Caco-2 (cell line): ENCODE measurements around the gene NRIP1. TPM values are rescaled to one million over a fixed set of nuclear protein-coding genes. Genes with fewer than 3 reads are reported as not detected.

Experiments used
- BruUV-seq: library from RNA; stranded (reverse); fragments of 400-500 nt; replicated peaks from 2 replicates; lab custom pipeline; 2021; lab: Mats Ljungman, UMichigan
- CTCF ChIA-PET: fragments of 300-600 bp; sonication (Branson Sonifier 250); formaldehyde crosslinking; loops from one replicate; lab custom pipeline; 2022; ENCODE audit warnings: antibody characterized with exemption; lab: Charles Lee
- POLR2A ChIA-PET: fragments of 300-600 bp; sonication (Branson Sonifier 250); formaldehyde crosslinking; loops from one replicate; lab custom pipeline; 2022; ENCODE audit warnings: antibody characterized with exemption; lab: Charles Lee
- DNase-seq, 2 experiments: peaks; one replicate each; pipeline versions ENCODE4 v3.0.0 to v3.0.0-alpha.2; 2020 to 2022
- H3K27me3 ChIP-seq: replicated peaks from 2 replicates; pipeline ENCODE4 v1.6.0; 2011; ENCODE audit warnings: low read length; ENCODE audit not compliant: control insufficient read depth, insufficient read depth
- H3K36me3 ChIP-seq: 2 replicates; pipeline ENCODE4 v1.5.1; 2011; ENCODE audit warnings: low read length; ENCODE audit not compliant: control insufficient read depth, insufficient read depth
- H3K4me1 ChIP-seq: fragments of 250-450 bp; sonication (Bioruptor Pico); 2 replicates; pipeline ENCODE4 v1.5.1; 2020; ENCODE audit warnings: mild to moderate bottlenecking
- H3K4me3 ChIP-seq: 2 replicates; pipeline ENCODE4 v1.5.1; 2011; ENCODE audit warnings: low read depth, mild to moderate bottlenecking, control low read depth, low read length
- H3K9me3 ChIP-seq: fragments of 250-450 bp; sonication (Bioruptor Pico); 2 replicates; pipeline ENCODE4 v1.5.1; 2020; ENCODE audit warnings: mild to moderate bottlenecking, moderate library complexity
- H3K27ac Mint-ChIP-seq: one replicate; pipeline ENCODE4 v1.8.0; 2022; ENCODE audit warnings: mixed read lengths; ENCODE audit not compliant: unreplicated experiment
- H3K27me3 Mint-ChIP-seq: one replicate; pipeline ENCODE4 v1.8.0; 2022; ENCODE audit warnings: mixed read lengths; ENCODE audit not compliant: insufficient read depth, unreplicated experiment
- H3K36me3 Mint-ChIP-seq: one replicate; pipeline ENCODE4 v1.8.0; 2022; ENCODE audit warnings: mild to moderate bottlenecking, mixed read lengths; ENCODE audit not compliant: insufficient read depth, unreplicated experiment
- H3K4me1 Mint-ChIP-seq: one replicate; pipeline ENCODE4 v1.8.0; 2022; ENCODE audit warnings: low read depth, mixed read lengths; ENCODE audit not compliant: unreplicated experiment
- H3K4me3 Mint-ChIP-seq: one replicate; pipeline ENCODE4 v1.8.0; 2022; ENCODE audit warnings: mild to moderate bottlenecking, moderate library complexity, mixed read lengths; ENCODE audit not compliant: unreplicated experiment
- H3K9me3 Mint-ChIP-seq: one replicate; pipeline ENCODE4 v1.8.0; 2022; ENCODE audit warnings: mixed read lengths; ENCODE audit not compliant: unreplicated experiment
- intact Hi-C: fragments of 100-400 bp; cut with micrococcal nuclease; formaldehyde crosslinking; loops from one replicate; pipeline ENCODE4 v1.10.0; 2022; ENCODE audit not compliant: unreplicated experiment
- total RNA-seq: library from RNA; stranded (reverse); gene quantifications from 2 replicates; pipeline ENCODE4 v1.2.3, GENCODE V29; 2022
- TF ChIP-seq, protein P1 (sequence below), 2 experiments: fragments of 200-600 bp in 1 of 2; IDR thresholded peaks; 1 replicate in 1 of 2; 2 replicates in 1 of 2; pipeline versions ENCODE4 v1.5.1 to v1.8.0; 2011 to 2022; ENCODE audit warnings: antibody characterized with exemption in 1 of 2, control low read depth in 1 of 2, inconsistent platforms in 1 of 2, low read depth in 1 of 2, low read length in 1 of 2, mild to moderate bottlenecking in 1 of 2, moderate library complexity in 1 of 2; ENCODE audit not compliant: insufficient read depth in 1 of 2, severe bottlenecking in 1 of 2, unreplicated experiment in 1 of 2

Gene NRIP1
- total RNA-seq, 1 experiment from 2014 or later, result 28.6 TPM

DNA sequence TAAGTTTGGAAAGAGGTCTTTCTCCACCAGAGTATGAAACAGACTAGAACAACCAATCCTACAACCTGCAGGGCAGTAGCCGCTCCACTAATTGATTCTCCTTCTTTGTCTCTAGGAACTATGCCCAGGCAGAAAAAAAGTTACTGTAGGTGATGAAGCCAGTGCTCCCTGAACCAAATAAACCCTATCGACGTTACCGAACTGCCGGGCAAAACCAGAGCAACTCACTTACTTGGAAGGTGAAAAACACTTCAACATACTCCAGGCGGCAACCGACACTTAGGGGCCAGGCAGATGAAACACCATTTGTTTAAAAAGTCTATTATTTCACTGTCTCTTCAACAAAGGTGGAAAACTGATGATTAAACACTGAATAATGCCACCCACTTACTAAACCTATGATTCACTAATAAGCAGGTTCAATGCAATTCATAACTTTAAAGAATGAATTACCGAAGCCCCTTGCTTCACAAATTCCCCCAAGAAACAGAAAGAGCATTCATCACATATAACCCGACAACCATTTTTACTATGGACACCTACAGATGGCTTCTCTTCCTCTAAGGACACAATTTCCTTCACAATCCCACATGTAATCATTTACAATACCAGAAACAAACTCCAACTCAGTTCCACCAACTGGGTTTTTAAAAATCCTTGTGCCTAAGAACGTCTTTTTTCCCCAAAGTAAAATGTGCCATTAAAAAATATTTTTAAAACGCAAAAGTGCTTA, 1.6 kb downstream of the NRIP1 start:
- CTCF ChIA-PET, result no interaction called here
- H3K36me3 Mint-ChIP-seq, result peaks cover 10% of the 10 kb centered on the region
- H3K9me3 Mint-ChIP-seq, result no peaks in the 10 kb centered on the region
- BruUV-seq, result TSS peak; percentile 25
- Histone ChIP-seq H3K4me1 (peaks cover 37% of the 10 kb centered on the region), H3K4me3 (peak overlapping the region; percentile 85), H3K27me3 (no peaks in the 10 kb centered on the region), H3K9me3 (no peaks in the 10 kb centered on the region), H3K36me3 (no peaks in the 10 kb centered on the region)
- POLR2A ChIA-PET, result no interaction called here
- H3K27me3 Mint-ChIP-seq, result no peaks in the 10 kb centered on the region
- peaks cover 41% of the 10 kb centered on the region for H3K4me1 Mint-ChIP-seq
- TF ChIP-seq, protein P1, sequence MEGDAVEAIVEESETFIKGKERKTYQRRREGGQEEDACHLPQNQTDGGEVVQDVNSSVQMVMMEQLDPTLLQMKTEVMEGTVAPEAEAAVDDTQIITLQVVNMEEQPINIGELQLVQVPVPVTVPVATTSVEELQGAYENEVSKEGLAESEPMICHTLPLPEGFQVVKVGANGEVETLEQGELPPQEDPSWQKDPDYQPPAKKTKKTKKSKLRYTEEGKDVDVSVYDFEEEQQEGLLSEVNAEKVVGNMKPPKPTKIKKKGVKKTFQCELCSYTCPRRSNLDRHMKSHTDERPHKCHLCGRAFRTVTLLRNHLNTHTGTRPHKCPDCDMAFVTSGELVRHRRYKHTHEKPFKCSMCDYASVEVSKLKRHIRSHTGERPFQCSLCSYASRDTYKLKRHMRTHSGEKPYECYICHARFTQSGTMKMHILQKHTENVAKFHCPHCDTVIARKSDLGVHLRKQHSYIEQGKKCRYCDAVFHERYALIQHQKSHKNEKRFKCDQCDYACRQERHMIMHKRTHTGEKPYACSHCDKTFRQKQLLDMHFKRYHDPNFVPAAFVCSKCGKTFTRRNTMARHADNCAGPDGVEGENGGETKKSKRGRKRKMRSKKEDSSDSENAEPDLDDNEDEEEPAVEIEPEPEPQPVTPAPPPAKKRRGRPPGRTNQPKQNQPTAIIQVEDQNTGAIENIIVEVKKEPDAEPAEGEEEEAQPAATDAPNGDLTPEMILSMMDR (IDR thresholded peaks at IDR 0.05; ENCODE audit: insufficient read depth in 1 of 2, low read depth in 1 of 2, low read length in 1 of 2, severe bottlenecking in 1 of 2, unreplicated experiment in 1 of 2), result no peak
- intact Hi-C loops, result loop anchor here (5.0 kb wide), 2 partner anchors 149 to 186 kb away; no protein-coding TSS in a partner anchor
- peak overlapping the region; percentile 83 for H3K27ac Mint-ChIP-seq
- peak overlapping the region; percentile 90 for H3K4me3 Mint-ChIP-seq
- DNase-seq, result no peak

DNA sequence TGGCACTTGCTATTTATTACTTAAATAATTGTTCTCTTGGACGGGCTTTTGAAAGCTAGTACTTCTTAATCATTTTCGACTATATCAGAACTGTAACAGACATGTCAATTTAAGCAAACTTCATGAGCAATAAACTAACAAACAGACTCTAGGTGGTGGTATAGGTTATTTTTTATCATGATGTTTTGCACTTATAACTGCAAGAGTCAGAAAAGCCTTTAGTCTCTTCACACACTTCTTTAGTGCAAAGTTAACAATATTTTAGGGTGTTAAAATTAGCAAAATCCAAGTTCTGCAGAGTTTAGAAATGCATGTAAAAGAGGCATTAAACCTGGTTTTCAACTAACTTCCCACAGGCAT, 2.2 kb downstream of the NRIP1 start:
- TF ChIP-seq, protein P1 (IDR thresholded peaks at IDR 0.05; ENCODE audit: insufficient read depth in 1 of 2, low read depth in 1 of 2, low read length in 1 of 2, severe bottlenecking in 1 of 2, unreplicated experiment in 1 of 2), result no peak
- no peak for DNase-seq
- H3K27ac Mint-ChIP-seq, result peak overlapping the region; percentile 83
- ChIA-PET POLR2A (no interaction called here), CTCF (no interaction called here)
- no peaks in the 10 kb centered on the region for H3K27me3 ChIP-seq
- H3K27me3 Mint-ChIP-seq, result no peaks in the 10 kb centered on the region
- peak overlapping the region; percentile 85 for H3K4me3 ChIP-seq
- H3K9me3 ChIP-seq, result no peaks in the 10 kb centered on the region
- H3K36me3 Mint-ChIP-seq, result peaks cover 10% of the 10 kb centered on the region
- peak overlapping the region; percentile 90 for H3K4me3 Mint-ChIP-seq
- H3K9me3 Mint-ChIP-seq, result no peaks in the 10 kb centered on the region
- intact Hi-C loops, result loop anchor here (1.0 to 5.0 kb wide), 4 partner anchors 150 to 421 kb away; no protein-coding TSS in a partner anchor
- peaks cover 37% of the 10 kb centered on the region for H3K4me1 ChIP-seq
- no peaks in the 10 kb centered on the region for H3K36me3 ChIP-seq
- H3K4me1 Mint-ChIP-seq, result peaks cover 41% of the 10 kb centered on the region
- no TSS peak for BruUV-seq

DNA sequence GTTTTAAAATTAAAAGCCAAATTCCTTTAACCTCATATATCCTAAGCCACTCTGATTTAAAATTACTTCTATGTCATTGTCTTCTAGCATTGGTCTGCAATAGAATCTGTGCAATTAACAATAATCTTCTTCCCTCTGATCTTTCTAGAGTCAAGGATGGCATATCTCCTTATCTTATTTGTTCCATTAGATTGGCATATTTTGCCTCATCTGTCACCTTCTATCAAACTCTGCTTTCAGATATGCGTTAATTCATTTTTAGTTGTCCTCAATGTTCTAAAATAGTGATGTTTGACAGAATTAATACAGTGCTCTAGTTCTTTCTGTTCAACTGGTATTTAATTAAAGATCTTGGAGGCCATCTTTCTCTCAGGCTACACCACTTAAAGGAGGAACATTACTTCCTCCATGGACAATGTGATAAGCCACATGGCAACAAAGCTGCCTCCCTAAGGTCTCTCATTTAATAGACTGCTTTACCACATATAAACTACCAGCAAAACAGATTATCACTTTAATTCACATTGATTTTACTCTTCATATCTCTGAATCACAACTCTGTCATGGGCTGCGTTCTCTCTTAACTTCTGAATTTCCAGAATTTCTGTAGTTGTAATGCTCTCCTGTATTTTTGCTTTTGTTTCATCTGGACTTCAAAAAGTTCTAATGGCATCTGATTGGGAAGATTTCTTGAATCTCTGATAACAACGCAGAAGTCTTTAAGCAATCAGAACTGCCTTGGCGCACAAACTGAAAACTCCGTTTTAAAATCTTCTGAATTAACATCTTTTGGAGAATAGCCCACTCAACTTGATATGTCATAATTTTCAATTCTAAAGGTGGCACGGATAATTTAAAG, 2.8 kb downstream of the NRIP1 start:
- ChIA-PET POLR2A (no interaction called here), CTCF (no interaction called here)
- Mint-ChIP-seq H3K27me3 (no peaks in the 10 kb centered on the region), H3K36me3 (peaks cover 10% of the 10 kb centered on the region), H3K4me3 (peak overlapping the region; percentile 90), H3K9me3 (no peaks in the 10 kb centered on the region), H3K27ac (no peak overlapping the region), H3K4me1 (peaks cover 44% of the 10 kb centered on the region)
- no peaks in the 10 kb centered on the region for H3K9me3 ChIP-seq
- no peaks in the 10 kb centered on the region for H3K36me3 ChIP-seq
- no peak for DNase-seq
- H3K4me3 ChIP-seq, result no peak overlapping the region
- H3K27me3 ChIP-seq, result no peaks in the 10 kb centered on the region
- H3K4me1 ChIP-seq, result peaks cover 37% of the 10 kb centered on the region
- BruUV-seq, result no TSS peak
- TF ChIP-seq, protein P1 (IDR thresholded peaks at IDR 0.05; ENCODE audit: insufficient read depth in 1 of 2, low read depth in 1 of 2, low read length in 1 of 2, severe bottlenecking in 1 of 2, unreplicated experiment in 1 of 2), result no peak
- intact Hi-C loops, result loop anchor here (1.0 to 5.0 kb wide), 4 partner anchors 150 to 421 kb away; no protein-coding TSS in a partner anchor
